Gastrocnemius medialis (tissue), 4 donors: ENCODE data around the gene GAGE12H. TPM values are rescaled to one million over a fixed set of nuclear protein-coding genes. Genes with fewer than 3 reads are reported as not detected.
A peak's percentile ranks its signal among the peaks of the same experiment; 100 is the strongest.
"Not testable (repeated sequence)": the region's sequence is repeated elsewhere in the genome, so short reads cannot be mapped to it uniquely, and the experiment has no call there.

ENCODE experiments used
- ATAC-seq, 2 donors: fragments of 150-250 bp; one replicate each; pipeline ENCODE4 v1.9.1; 2016
- DNase-seq, 2 donors: peaks; one replicate each; pipeline ENCODE4 v3.0.0-alpha.2; 2019
- H3K27ac ChIP-seq, 4 donors: fragments of 200-600 bp; sonication (generic); 1 replicate in 1 of 4; 2 replicates in 3 of 4; pipeline ENCODE4 v1.5.1; 2016 to 2018; ENCODE audit warnings: mild to moderate bottlenecking in 2 of 4, moderate library complexity in 1 of 4
- H3K27me3 ChIP-seq, 3 donors: fragments of 200-600 bp; sonication (generic) in 2 of 3; 1 replicate in 1 of 3; 2 replicates in 2 of 3; pipeline versions ENCODE4 v1.5.1 to v1.6.0; 2016 to 2019; ENCODE audit warnings: mild to moderate bottlenecking in 1 of 3, moderate library complexity in 1 of 3
- H3K36me3 ChIP-seq, 2 donors: fragments of 200-600 bp; sonication (generic) in 1 of 2; one replicate each; pipeline ENCODE4 v1.5.1; 2017 to 2018
- H3K4me1 ChIP-seq, 2 donors: fragments of 200-600 bp; sonication (generic) in 1 of 2; one replicate each; pipeline ENCODE4 v1.5.1; 2016 to 2017; ENCODE audit warnings: mild to moderate bottlenecking in 2 of 2
- H3K4me3 ChIP-seq, 4 donors: fragments of 200-600 bp; sonication (generic) in 3 of 4; 1 replicate in 1 of 4; 2 replicates in 3 of 4; pipeline ENCODE4 v1.5.1; 2016 to 2019; ENCODE audit warnings: mild to moderate bottlenecking in 2 of 4
- H3K9me3 ChIP-seq, 3 donors: fragments of 200-600 bp; sonication (generic) in 2 of 3; 1 replicate in 1 of 3; 2 replicates in 2 of 3; pipeline ENCODE4 v1.5.1; 2016 to 2019
- CTCF ChIP-seq, 5 experiments: fragments of 450-650 bp in 3 of 5; fragments of 200-600 bp in 2 of 5; sonication (generic) in 2 of 5; IDR thresholded peaks in 4 of 5; conservative IDR thresholded peaks in 1 of 5; 1 replicate in 4 of 5; 2 replicates in 1 of 5; pipeline ENCODE4 v1.5.1; 2016 to 2019; ENCODE audit warnings: antibody characterized with exemption in 5 of 5, mild to moderate bottlenecking in 3 of 5, moderate library complexity in 3 of 5
- POLR2A ChIP-seq, 2 donors: fragments of 450-650 bp; IDR thresholded peaks; one replicate each; pipeline ENCODE4 v1.6.1; 2017; ENCODE audit warnings: antibody characterized with exemption in 2 of 2, mild to moderate bottlenecking in 2 of 2, moderate library complexity in 2 of 2
- in situ Hi-C, 4 donors: fragments of 200-750 bp; cut with MboI; loops; one replicate each; pipeline versions ENCODE4 v1.15.0 to v1.8.0; 2017; ENCODE audit warnings: low sequenced_read_pairs in 4 of 4
- intact Hi-C: fragments of 100-400 bp; cut with DNase I; formaldehyde crosslinking; loops from one replicate; pipeline ENCODE4 v1.15.1; 2023; ENCODE audit warnings: low total_unique reads
- total RNA-seq, 4 donors: library from RNA; depleted of rRNA; stranded (reverse); fragments of >200 nt; gene quantifications; one replicate each; pipeline versions ENCODE4 v1.1.0 to v1.2.3, GENCODE V29; 2016

The GAGE12H gene
- total RNA-seq, 4 donors from 2014 or later: not detected

DNA sequence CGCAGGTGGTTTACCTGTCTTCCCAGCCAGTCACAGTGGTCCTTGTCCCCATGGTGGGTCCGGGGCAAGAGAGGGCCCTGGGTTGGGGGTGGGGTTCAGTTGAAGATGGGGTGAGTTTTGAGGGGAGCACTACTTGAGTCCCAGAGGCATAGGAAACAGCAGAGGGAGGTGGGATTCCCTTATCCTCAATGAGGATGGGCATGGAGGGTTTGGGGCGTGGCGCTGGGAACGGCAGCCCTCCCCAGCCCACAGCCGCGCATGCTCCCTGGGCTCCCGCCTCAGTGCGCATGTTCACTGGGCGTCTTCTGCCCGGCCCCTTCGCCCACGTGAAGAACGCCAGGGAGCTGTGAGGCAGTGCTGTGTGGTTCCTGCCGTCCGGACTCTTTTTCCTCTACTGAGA, 19.0 kb downstream of the GAGE12H start, which contains the start of gene GAGE1:
TSS of gene GAGE1 (plus strand) at position 301 of the 400 bp plus-strand sequence. CDS start 1,155 bp downstream, outside the sequence.
- intact Hi-C loops, H3K36me3 ChIP-seq, H3K27me3 ChIP-seq, H3K27ac ChIP-seq, ATAC-seq, in situ Hi-C loops, H3K9me3 ChIP-seq, H3K4me1 ChIP-seq, DNase-seq, H3K4me3 ChIP-seq: not testable (repeated sequence)

- TF ChIP-seq POLR2A (IDR thresholded peaks at IDR 0.05): no peak
- no peak for TF ChIP-seq CTCF (IDR thresholded peaks at IDR 0.05 in 4 of 5, conservative IDR thresholded peaks at IDR 0.05 in 1 of 5)
- Histone ChIP-seq H3K27me3 (no peaks in the 10 kb centered on the region), H3K27ac (no peak overlapping the region), H3K4me3 (no peak overlapping the region), H3K9me3 (no peaks in the 10 kb centered on the region), H3K36me3 (no peaks in the 10 kb centered on the region), H3K4me1 (no peaks in the 10 kb centered on the region)
- intact Hi-C loops (no loop called here), in situ Hi-C loops (no loop called here)
- no peak for DNase-seq
- no peak for ATAC-seq
These were observed 31.1 kb downstream of the GAGE12H start for GRCh38 chrX:49610718-49611310.

DNA sequence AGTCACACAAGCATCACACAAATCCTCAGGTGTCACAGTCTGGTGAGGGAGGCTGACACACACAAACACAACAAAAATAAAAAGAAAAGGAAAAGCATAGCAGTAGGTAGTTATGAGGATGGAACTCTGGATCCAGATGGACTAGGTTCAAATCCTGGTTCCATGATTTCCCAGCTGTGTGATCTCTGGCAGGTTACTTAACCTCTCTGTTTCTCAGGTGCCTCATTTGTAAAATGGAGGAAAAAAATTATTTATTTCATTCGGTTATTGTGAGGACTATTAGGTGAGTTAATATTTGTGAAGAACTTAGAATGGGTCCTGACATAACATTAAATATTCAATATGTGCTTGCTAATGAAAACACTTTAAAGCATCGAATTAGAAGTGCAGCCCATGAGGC, 38.8 kb downstream of the GAGE12H start:
- TF ChIP-seq POLR2A (IDR thresholded peaks at IDR 0.05) (no peak), CTCF (IDR thresholded peaks at IDR 0.05 in 4 of 5, conservative IDR thresholded peaks at IDR 0.05 in 1 of 5) (no peak)
- Histone ChIP-seq H3K4me3 (no peak overlapping the region), H3K4me1 (no peaks in the 10 kb centered on the region), H3K27me3 (no peaks in the 10 kb centered on the region), H3K9me3 (no peaks in the 10 kb centered on the region), H3K36me3 (no peaks in the 10 kb centered on the region), H3K27ac (no peak overlapping the region)
- intact Hi-C loops: no loop called here
- DNase-seq (no peak), ATAC-seq (no peak)
- in situ Hi-C loops: no loop called here

- DNase-seq: peak in 1 of 2 donors; percentile 33
- in situ Hi-C loops: no loop called here
- no peak for ATAC-seq
- TF ChIP-seq CTCF (IDR thresholded peaks at IDR 0.05 in 4 of 5, conservative IDR thresholded peaks at IDR 0.05 in 1 of 5): peak in 2 of 5 experiments; percentile 41 to 50
- TF ChIP-seq POLR2A (IDR thresholded peaks at IDR 0.05): no peak
- Histone ChIP-seq H3K36me3 (no peaks in the 10 kb centered on the region), H3K9me3 (no peaks in the 10 kb centered on the region), H3K4me1 (no peaks in the 10 kb centered on the region), H3K4me3 (peak overlapping the region in 2 of 4 donors; percentile 10 to 36), H3K27me3 (no peaks in the 10 kb centered on the region), H3K27ac (no peak overlapping the region)
- intact Hi-C loops: no loop called here
These were observed 47.5 kb downstream of the GAGE12H start for GRCh38 chrX:49627086-49627777.

Other genes with a start within 250 kb of the GAGE12H start
- gene GAGE13, start 248.4 kb upstream of the GAGE12H start, total RNA-seq: not detected
- not detected for gene GAGE12C, start 47.8 kb upstream of the GAGE12H start, total RNA-seq
- gene GAGE12D, start 38.2 kb upstream of the GAGE12H start, total RNA-seq: not detected
- gene GAGE12E, start 28.7 kb upstream of the GAGE12H start, total RNA-seq: not detected
- gene GAGE12F, start 19.1 kb upstream of the GAGE12H start, total RNA-seq: not detected
- not detected for gene GAGE12G, start 9.5 kb upstream of the GAGE12H start, total RNA-seq
- gene GAGE2A, start 9.5 kb downstream of the GAGE12H start, total RNA-seq: not detected
- not detected for gene GAGE1, start 19.1 kb downstream of the GAGE12H start, total RNA-seq
- gene PAGE1, start 116.0 kb downstream of the GAGE12H start, total RNA-seq: not detected
- gene PAGE4, start 249.4 kb downstream of the GAGE12H start, total RNA-seq: not detected